ENCODE measurements around the gene NCK2.

- TF ChIP-seq CTCF (IDR thresholded peaks at IDR 0.05) (no peak), POLR2A (IDR thresholded peaks at IDR 0.05) (no peak)
Observed at GRCh38 chr2:105847056-105847455, 102.3 kb downstream of the NCK2 start.

Measured in thyroid gland (tissue), 4 donors.